Measurements from ENCODE around the gene TECTB.
A peak's percentile ranks its signal among the peaks of the same experiment; 100 is the strongest.

Gene TECTB

DNA sequence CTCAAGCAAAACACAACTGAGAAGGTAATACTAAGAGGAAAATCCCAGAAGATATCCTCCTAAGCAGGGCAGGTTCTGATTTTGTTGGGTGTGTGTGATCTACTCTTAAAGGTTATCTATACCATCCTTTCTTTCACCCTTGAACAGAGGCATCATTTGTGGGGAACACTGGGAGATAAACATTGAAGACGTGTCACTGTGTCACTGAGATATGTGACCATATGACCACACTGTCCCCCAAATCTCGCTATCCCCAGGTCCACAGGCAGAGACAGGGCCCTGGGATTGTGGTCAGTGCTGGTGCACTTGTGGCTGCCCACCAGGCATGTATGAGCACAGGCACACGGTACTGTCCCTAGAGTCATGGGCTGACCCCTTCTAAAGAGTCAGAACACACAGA is 30.0 kb downstream of the TECTB start:
- no peak for DNase-seq

DNA sequence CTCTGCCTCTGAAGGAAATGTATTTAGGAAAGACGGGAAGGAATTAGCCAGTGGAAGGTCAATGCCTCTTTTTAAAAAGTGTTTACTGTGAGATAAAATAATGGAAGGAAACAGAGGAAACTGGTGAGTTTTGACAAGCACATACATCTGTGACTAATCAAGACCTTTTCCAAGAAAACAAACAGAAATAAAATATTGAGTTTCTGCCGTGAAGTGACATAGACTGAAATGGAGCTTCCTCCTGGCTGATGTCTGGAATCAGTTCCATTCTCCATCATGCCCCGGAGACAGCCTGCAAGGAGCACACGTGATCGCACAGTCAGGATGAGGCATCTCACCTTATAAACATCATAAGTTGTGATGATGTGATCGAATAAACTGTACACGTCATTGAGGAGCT is 30.7 kb downstream of the TECTB start:
- no peak for DNase-seq

DNA sequence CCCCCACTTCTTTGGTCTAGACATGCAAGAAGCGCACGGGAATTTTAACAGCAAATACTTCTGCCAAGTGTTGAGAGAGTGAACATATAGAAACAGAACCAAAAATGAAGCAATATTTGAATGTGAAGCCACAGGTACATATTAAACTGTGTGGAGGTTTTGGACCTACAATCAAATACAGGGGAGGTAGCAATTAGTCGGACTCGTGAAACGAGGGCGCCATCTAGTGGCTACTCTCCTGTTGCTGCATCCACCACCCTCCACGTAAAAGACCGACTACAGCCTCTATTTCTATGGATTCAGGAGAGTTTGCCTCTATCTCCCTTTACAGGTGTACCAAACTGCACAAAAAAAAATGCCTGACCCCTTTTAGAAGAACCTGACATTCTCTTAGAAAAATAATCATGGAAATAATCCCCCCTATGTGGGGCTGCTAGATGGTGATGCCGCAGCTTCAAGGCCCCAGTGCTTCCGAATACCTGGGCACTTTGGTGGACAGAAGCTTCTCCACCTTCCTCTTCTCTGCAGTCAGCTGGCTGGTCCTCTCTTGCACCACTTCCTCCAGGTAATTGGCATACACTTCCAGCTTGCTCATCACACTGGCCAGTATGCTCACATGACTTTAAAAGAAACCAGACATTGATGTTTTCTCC is 31.7 kb downstream of the TECTB start:
- no peak for DNase-seq

DNA sequence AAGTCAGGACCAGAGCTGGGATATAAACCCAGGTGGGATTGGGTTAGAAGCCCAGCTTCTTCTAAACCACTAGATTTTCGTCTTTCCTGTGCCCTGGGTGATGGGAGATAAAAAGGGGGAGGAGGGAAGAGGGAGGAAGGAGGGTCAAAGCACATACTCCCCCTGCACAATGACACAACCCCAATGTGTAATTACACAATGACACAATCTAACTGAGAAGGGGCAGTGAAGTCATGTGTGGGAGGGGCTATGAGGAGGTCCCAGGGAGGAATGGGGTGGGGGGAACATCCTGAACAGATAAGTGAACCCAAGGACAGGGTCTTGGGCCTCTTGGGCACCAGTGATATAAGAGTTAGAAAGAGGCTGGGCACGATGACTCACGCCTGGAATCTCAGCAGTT is 44.5 kb downstream of the TECTB start:
- no peak for DNase-seq

DNA sequence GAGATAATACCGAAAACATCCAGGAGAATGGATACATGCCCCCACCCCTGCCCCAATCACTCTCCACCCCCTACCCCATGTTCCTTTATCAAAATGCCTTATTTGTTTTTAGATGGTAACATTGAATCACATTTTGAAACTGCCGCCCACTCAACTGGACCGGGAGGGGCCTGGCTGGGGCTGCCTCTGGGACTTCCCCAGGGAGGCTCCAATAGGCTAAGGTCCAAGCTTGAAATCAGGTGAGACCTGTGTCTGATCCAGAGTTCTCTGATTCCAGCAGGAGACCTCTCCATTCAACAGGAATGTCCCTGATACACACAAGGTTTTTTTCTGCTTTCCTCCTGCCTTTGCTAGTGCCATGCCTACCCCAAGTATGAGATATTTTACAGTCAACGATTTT is 47.0 kb downstream of the TECTB start:
- no peak for DNase-seq

DNA sequence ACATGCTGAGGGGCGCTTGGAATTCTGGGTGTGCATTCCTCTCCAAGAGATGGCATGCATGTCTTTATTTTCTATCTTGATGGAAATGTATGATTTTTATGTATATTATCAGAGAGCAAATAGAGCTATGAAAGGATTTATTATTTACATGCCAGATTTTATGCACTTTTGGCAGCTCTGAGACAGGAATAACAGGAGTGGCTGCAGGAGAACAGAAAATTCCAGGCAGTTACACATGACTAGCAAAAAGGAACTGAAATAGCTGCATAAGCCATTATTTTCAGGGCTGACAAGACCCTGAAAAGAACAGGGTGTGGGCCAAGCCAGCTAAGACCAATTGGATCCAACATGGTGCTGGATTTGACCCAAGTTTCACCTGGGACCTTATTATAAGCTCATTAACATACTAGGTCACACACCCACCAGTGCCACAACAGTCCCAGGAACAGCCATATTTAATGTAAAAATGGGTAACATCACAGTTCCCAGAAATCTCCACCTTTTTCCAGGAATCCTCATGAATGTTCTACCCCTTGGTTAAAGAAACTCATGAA is 47.5 kb downstream of the TECTB start:
- DNase-seq, result no peak

DNA sequence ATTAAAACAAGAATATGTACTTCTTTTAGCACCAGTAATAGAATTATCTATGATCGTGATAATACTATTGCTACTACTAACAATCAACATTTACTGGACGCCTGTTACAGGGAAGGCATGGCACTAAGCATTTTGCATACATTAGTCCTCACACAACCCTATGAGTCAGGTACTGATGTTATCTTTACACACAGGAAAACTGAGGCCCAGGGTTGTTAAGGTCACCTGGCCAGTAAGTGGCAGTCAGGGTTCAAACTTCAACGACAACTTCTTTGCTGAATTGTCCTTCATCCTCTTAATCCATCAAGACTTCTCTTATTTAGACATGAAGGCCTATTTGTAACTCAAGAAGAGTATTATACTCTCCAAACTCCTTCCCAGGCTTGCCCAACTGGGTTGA is 48.8 kb downstream of the TECTB start:
- DNase-seq, result no peak

DNA sequence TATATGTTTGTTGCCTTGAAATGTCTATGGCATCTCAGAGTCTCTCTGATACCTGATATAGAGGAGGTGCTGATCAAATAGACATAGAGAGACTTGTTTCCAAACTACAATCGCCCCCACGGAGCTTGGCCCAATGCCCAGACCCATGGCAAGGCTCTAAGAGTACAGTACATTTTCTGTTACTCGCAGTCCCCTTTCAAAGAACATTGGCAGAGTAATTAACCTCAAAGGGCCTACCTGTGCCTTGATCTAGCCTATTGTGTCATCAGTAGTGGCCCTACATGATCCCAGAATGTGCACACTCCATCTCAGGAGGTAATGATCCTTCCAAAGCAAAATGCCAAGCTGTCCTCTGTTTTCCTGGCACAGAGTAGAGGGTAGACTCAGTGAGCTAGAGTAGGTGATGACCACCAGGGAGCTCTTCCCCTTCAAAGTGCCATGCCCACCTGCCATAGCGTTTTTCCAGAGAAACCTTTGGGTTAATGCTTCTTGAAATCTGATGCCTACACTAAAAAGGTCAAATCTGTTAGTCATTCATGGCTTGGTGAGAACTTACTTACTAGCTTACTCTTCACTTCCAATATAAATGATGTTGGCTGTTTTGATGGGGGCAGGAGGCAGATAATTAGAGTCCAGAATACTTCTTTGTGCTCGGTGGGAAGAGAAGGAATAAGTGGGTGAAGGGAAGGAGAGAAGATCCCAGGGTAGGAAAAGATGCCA is 49.5 kb downstream of the TECTB start:
- DNase-seq, result no peak

DNA sequence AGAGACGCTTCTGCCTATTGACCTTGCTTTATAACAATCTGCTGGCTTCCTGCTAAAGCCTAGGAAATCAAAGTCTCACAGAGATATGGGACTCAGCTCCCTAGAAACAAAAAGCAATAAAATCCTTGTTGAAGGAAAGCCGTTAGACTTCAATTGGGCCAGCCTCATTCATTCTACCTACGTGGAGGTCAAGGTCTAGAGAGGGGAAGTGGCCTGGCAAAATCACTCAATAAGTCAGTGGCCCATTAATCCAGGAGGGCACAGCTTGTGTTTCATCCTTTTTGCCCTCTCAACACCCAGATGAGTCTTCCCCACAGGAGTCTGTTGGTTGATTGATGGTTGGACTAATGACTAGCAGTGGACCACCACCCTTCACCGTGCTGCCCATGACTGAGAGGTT is 50.3 kb downstream of the TECTB start:
- DNase-seq, result no peak

DNA sequence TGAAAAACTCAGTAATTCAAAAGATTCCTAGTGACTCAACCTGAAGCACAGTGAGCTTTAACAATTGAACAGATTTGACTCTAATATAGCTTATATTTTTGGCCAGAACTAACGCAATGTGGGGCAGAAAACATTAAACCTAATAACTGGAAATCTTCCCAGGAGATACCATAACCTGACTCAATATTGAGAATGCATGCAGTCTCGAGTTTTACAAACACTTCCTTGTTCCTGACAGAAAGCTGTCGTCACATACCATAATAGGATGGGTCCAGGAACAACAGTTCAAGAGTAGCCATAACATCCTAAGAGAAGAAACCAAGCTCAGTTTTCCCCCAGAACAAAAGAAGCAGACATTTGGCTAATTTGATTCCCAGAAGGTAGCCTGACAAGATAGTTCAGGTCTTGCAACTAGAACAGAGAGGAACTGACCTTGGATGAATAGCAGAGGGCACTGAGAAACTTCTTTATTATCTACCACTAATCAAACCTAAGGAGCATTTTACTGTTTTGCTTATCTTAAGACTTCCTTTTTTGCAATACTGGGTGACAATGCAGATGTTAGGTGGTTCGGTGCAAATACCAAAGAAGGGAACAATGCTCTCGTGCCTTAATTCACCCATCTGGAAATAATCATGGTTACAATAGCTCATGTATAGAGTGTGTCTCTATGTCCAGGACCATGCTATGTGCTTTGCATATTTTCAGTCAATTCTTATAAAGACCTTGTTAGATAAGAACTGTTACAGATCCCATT is 52.1 kb downstream of the TECTB start:
- peak; percentile 76 for DNase-seq

DNA sequence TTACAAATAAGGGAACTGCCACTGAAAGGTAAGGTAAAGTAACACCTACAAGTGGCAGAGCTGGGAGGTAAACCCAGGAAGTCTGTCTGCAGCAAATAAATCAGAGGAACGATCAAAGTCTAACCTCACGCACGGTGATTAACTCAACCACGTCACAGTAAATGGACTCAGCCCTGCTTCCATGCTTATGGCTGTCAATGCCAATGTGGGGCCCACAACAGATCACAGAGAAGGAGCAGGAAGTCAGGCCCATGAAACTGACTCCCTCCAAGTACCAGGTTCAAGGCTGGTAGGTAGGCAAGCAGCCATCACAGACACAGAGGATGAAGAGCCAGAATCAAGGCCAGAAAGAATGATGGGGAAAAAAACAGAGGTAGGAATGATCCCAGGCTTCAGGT is 52.7 kb downstream of the TECTB start:
- no peak for DNase-seq

DNA sequence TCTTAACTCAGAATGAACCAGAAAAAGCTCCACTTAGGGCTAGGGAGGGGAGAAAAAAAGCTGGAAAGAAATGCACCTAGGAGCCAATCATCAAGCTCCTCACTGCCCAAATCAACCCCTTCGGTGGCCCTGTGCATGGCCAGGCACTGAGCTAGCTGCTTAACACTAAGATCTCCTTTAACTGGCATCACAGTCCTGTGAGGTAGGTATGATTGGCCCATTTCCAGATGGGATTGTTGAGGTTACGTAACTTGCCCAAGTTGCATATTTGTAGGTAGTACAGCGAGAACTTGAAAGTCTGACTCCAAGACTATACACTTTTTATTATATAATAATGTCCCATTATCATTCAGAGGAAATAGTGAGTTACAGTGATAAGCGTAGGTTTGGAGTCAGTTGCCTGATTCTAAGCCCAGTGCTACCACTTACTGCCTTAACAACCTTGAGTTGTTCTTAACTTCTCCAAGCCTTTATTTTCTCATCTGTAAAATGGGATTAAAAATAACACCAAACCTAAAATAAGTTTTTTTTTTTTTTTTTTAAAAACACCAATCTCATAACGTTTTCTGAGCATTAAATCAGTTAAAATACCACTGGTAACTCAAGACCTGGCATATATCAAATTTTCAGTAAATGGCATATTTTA is 53.5 kb downstream of the TECTB start:
- DNase-seq, result no peak

DNA sequence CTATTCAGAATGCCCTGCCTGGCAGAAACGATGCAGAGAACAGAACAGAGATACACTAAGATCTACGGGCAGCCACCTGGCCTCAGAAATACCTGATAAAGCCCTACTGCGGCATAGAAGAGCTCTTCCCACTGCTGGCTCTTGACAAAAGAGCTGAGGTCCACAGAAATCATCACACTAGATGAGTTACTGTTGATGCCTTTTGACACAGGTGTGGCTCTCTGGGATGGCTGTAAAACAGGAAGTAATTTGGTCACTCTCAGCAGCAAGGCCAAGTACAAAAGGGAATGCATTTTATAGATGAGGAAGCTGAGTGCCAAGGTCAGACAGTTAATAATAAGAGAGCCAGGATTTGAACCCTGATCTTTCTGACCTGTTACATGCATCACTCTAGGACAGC is 55.8 kb downstream of the TECTB start:
- no peak for DNase-seq

DNA sequence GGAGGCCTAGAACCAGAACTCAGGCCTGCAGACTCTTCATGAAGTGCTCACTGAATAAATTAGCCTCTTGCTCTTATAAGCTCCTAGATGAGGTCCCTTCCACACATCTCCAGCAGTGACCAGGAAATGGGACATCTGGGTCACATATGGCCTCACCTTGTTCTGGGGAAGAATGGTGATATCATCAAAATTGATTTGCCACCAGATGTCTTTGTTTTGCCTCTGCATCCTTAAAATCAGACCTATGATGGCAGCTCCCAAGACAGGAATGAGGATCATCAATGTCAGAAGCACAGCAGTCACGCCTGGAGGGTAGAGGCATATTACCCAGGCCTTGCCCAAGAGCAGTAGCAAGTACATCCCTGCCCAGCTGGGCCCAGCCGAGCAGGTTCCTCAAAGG is 57.4 kb downstream of the TECTB start:
- DNase-seq, result no peak

DNA sequence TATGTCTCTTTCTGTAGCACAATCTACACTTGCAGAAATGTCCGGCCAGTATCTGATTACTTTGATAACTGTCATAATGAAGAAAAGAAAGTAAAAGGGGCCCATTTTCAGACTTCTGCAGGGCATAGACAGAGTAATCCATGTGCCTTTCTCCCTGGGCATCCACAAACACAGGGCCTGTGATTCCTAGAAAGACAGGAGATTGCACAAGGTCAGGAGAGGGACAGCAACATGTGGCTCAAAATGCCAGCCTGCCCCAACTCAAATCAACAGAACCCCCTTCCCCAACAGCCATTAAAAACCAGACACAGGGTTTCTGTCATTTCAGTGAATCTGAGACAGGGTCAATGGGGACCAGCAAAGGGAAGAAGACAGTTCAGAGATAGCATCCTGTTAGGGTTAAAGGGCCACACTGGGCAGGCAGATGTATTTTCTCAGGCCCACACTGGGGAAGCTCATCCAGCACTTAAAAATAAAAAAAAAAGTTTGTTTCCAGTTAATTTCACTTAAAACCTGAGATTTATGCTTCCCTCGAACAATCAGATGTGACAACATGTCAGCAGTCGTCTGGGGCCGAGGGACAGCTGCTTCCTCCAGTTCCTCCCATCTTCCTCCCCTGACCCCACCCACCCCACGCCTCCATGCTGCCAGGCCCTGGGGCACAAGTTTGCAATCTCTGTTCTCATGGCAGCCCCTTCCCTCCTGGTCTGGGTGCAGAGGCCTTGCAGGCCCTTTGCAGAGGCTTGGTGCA is 60.0 kb downstream of the TECTB start:
- no peak for DNase-seq

DNA sequence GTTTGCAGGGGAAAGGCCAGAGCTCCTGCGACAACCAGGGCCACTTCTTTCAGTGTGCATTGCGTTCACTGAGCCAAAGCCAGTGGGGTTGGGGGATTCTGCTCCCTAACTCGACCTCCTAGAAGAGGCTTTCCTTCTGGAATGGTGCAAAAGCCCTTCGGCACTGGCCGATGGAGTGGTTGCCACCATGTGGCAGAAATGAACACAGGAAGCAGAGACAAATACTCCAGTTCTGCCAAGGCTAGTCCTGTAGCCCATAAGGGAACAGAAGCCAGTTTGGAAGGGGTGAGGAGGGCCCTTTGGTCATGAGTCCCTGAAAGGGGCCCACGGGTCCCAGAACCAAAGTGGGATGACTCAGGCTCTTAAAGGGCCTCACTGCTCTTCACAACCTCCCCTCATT is 61.1 kb downstream of the TECTB start:
- no peak for DNase-seq

DNA sequence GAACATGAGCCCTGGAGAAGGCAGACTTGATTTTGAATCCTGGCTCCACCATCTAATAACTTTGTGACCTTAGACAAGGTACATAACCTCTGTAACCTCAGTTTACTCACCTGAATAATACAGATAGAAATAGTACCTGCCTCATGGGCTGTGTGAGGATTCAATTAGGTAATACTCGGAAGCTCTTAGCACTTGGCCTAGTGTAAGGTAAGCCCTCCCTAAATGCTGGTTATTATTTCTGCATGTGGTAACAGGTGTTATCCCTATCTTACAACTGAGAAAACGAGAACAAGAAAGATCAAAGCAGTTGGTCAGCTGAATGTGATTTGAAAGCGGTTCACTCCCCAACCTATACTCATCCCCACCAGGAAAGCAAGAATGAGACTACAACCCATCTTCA is 62.0 kb downstream of the TECTB start:
- DNase-seq, result no peak

DNA sequence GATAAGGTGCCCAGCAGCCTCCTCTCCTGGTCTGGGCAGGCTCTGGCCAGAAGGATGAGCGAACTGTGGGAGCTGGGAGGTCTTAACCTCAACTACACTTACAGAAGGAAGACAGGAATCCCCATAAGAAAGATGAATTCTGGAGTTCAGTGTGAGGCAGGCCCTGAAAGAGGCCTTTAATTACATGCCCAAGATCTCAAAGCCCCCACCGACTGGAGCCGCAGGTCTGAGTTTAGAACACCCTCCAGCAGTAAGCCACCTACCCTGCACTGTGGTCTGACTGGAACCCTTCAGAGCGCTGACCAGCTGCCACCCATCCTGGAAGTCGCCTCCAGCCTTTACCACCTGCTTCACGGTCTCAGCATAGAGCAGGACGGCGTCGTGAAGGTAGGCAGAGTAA is 62.5 kb downstream of the TECTB start:
- no peak for DNase-seq

DNA sequence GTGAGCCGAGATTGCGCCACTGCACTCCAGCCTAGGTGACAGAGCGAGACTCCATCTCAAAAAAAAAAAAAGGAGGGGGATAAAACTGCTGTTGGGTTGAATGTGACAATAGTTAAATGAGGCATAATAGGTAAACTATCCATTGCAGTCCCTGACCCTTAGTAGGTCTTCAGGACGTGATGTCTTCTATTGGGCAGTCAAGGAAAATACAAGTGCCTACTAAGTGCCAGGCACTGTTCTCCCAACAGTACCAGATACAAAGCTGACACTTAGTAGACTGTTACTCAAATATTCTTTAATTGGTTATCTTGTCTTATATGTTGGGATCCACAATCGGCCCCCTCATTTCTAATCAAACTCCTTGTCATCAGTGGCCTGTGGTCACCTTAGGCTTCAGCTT is 63.6 kb downstream of the TECTB start:
- DNase-seq, result no peak

DNA sequence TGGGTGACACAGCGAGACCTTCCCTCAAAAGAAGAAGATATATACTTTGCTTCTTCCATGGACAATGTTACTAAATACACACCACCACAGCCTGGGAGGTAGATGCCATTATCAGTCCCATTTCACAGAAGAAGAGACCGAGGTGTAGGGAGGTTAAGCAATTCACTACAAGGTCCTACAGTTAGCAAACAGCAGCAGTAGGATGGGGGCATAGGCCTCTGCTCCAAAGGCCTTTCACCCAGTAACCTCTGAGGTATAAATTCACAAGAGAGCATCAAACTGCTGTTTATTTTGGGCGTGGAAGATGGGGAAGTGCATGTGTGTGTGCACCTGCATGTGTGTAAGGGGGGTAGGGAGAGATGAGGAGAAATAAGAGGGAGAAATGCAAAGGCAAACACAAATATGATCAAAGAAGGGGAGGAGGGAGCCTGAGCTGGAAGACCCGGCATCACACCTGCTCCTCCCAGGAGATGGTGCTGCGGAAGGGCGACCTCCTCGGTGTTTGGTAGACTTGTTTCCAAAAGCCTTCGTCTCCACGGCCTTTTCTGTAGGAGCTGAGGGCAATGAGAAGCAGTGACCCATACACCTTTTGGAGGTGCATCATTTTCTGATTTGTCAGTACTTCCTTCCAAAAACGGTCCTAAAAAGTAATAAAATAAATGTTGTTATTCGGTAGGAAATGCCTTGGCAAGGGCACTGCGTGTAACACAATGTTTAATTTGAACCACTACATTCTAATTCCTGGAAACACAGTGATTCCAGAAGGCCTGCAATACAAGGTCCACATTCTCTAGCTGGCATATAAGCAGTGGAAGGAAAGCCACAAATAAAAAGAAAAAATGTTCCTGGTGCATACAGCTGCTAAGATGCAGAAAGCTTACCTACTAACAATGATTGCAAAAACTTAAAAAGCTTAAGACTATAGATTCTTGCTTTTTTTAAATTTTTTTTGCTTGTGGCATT is 64.8 kb downstream of the TECTB start:
- DNase-seq, result no peak

DNA sequence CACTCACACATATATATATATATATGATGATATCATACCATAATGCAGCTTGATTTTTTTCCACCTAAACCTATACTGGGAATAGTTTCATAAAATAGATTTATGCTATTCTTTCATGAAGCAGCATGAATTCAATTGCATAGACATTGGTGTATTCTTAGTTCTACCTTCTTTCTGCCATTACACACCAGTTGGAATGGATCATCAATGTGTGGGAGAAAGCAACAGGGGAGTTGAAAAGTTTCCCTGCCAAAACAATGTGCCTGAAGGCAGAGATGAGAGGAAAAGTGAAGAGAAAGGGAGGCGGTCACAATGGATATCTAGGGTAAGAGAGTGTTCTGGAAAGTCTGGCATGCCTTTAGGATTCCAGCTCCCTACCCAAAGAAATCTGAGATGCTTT is 65.6 kb downstream of the TECTB start:
- DNase-seq, result no peak

All from GF-D8 (cell line).